GM18907 (cell line): ENCODE measurements around the gene SUN2.

Experiments
- ATAC-seq: cut with Tn5 transposase; IDR thresholded peaks from one replicate; pipeline ENCODE4 v1.9.1; 2021; ENCODE audit warnings: mild to moderate bottlenecking, moderate library complexity; ENCODE audit not compliant: unreplicated experiment

The SUN2 gene

DNA sequence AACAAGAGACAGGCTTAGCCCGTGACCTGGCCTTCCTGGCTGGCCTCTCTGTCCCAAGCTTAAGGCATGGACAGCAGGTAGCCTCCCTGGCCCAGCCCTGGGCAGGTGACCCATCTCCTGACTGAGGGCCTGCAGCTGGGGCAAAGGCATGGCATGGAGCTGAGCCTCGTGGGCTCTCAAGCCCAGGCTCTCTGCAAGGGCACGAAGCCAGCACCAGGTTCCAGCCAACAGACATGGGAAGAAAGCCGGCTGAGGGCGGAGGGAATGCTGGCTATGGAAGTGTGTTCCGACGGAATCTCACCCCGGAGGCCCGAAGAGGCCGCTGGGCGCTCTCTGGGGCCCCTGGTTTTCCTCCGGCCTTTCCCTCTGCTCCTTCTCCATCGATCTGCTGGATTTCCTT lies 25.2 kb upstream of the SUN2 start:
- ATAC-seq: no peak

DNA sequence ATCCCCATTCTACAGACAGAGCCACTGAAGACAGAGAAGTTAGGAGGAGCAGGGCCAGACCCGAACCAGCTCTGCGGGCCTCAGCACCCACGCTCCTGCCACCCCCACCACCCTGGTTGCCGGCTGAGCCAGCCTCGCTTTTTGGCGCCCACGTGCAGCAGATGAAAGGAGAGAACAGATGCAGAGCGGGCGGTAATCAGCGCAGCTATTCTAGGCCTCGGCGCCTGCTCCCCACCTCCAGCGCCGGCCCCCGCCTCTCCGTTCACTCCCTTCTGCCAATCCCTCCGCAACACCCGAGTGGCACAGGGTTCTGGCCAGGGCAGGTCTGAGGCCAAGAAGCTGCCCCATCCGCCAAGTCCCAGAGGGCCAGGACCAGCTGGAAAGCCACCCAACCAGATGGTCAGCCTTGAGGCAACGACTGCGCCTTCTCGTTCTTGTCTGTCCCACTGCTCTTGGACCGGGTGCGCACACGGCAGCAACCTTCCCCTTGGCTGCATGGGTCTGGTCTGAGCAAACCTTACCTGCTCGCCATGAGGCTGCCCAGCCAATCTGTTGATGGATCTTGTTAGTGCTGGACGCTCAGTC lies 21.4 kb upstream of the SUN2 start:
- no peak for ATAC-seq

DNA sequence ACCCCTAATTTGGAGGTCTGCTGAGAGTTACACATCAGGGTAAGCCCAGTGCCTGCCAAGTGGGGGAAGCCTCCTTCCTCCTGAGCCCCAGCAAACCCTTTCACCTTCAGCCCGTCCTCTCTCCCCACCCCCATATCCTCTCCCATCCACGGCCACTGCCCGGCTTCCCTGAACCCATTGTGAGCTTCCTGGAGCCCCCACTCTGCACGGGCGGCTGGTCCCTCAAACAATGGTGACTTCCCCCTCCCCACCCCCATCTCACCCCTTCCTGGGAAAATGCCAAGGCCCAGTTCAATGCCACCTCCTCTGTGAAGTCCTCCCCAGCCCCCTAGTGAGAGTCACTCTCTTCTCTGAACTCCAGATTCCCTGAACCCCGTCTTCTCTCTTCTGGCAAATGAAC lies 20.3 kb upstream of the SUN2 start:
- ATAC-seq: no peak

GRCh38 chr22:38775656-38776055 lies 19.9 kb upstream of the SUN2 start:
- no peak for ATAC-seq

DNA sequence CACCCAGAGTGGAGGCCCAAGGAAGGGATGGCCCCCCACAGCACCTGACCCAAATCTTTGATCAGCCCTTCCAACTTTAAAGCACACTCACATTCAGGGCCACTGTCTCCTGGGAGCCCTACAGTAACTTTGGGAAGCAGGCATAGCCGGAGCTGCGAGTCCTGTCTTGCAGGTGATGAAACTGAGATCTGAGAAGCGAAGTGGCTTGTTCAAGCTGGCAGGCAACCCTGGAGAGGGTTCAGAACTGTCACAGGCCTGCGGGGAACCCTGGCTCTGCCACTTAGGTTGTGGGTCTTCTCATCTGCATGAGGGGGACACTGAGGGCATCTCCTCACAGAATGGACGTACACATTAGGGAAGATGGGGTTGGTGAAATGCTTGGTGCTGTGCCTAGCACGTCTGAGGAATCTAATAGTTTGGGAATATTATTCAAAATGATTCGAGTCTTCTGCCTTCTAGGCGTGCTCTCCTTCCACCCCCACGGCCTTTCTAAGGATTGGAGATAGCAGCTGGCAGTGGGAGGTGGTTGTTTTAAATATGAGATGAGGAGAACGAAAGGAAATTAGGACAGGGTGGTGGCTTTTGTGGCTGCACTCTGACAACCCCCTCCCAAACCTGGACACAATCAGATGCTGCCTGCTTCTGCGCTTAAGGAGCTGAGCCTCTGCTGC lies 18.8 kb upstream of the SUN2 start:
- ATAC-seq: no peak

DNA sequence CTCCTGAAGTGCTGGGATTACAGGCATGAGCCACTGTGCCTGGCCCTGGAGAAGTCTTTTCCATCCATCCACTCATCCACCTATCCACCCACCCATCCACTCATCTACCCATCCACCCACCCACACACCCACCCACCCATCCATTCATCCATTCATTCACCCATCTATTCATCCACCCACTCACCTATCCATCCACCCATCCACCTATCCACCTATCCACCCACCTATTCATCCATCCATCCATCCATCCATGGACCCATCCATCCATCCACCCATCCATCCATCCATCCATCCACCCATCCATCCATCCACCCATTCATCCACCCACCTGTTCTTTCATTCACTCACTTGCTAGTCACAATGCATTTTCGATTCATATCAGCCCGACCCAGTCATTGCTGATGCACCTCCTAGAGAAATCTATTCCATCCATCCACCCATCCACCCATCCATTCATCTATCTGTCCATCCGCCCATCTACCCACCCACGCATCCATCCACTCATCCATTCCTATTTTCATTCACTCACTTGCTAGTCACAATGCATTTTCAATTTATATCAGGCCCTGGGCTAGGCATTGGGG lies 17.7 kb upstream of the SUN2 start:
- no peak for ATAC-seq

- no peak for ATAC-seq
Observed at GRCh38 chr22:38772623-38772873, 16.8 kb upstream of the SUN2 start.

- no peak for ATAC-seq
Observed at GRCh38 chr22:38770257-38770949, 14.6 kb upstream of the SUN2 start.

DNA sequence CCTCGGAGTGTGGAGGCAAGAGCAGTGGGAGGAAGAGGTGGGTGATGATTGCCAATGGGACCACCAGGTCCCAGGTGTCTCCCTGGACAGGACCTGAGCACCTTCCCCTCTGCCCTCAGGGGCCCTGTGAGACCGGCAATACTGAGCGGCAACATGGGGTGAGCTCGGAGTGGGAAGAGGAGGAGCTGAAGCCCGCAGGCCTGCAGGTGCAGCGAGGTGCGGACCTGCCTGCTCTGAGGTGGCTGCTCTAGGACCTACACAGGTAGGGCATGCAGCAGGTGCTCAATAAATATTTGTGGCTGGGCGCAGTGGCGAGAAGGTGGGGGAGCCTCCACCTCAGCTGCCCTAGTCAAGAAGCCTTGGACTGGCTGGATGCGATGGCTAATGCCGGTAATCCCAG lies 12.2 kb upstream of the SUN2 start:
- no peak for ATAC-seq

DNA sequence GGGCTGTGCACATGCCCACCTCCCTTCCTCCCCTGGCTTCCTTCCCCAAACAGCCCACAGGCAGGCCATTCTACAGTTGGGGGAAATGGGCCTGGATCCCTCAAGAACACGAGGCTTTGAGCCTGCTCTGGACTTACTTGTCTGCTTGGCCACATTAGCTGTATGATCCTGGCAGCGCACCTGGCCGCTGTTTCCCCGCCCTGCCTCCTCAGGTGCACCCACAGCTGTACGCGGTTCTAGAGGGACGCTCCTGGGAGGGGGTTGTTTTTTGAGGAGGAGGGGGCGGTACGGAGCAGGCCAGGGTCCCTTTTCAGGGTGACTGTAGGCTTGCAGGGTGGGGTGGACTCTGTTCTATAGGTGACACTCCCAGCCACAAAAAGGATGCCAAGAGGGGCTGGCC lies 11.5 kb upstream of the SUN2 start:
- ATAC-seq: no peak

DNA sequence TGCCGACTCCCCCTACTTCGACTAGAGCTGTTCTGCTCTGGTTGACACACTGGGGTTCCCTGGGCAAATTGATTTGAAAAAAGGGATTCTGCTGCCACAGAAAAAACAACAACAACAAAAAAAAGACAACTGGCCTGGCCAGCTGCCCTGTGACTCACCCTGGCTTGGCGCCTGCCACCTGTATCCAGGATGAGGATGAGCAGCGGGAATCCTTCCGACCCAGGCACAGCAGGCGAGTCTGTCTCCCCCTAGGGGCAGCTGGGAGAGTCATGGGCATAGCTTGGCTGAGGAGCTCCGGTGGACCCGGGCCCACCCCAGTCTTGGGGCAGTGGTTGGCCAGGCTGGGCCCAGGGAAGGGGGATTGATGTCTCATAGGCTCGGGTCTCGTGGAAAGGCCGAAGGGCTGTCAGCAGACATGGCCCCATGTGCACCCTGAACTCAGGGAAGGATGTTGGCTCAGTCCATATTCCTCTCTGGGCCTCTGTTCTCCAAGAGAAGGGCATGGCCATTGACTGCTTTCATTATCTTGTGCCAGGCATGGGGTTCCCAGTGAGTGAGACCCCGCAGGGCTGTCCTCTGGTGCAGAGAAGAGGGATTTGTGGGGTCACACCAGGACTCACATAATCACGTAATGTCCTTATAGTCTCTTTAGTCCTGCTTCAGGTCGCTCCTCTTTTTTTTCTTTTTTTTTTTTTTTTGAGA lies 10.4 kb upstream of the SUN2 start:
- no peak for ATAC-seq

DNA sequence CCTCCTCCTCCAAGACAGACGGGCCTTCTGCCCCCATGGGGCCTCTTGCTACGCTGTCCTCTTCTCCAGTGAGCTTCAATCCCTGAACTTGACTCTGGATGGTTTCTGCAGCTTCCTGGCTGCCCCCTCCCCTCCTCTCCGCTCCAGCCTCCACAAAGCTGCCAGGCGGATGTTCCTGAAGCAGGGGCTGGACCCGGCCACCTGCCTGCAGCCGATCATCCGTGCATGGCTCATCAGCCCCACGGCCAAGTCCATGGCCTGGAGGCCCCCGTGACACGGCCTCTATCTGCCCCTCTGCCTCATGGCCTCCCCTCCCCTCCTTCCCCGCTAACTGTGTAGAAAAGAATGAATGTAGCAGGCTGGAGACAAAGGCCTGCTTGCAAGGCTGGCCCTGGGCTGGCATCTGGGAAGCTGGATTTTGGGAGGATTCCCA lies 6.8 kb upstream of the SUN2 start:
- ATAC-seq: no peak

DNA sequence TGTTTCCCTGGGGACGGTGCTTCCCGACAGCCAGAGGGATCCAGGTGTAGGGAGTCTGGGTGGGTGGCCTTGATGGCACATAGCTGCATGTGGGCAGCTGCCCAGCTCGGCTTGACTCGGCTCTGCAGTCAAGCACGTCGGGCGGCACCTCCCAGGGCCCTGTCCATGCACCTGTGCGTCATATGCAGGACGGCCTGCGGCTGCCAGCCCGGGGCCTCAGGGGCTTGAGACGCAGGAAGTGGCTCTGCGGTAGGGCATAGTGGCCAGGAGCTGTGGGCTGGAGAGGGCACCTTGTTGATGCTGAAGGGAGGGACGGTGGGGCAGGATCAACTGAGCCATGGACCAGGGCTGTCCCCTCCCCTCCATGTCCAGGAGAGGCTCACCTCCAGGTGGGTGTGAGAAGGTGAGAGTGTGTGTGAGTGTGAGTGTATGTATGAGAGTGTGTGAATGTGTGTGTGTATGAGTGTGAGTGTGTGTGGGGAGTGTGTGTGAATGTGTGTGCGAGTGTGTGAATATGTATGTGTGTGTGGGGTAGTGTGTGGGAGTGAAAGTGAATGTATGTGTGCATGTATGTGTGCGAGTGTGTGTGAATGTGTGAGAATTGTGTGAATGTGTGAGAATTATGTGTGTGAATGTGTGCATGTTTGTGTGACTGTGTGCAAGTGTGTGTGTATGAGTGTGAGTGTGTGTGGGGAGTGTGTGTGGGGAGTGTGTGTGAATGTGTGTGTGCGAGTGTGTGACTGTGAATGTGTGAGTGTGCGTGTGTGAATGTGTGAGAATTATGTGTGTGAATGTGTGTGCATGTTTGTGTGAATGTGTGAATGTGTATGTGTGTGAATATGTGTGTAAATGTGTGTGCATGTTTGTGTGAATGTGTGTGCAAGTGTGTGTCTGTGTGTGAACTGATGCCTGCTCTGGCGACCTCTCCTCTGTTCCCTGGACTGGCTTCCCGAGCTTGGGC lies 5.7 kb upstream of the SUN2 start:
- no peak for ATAC-seq

- ATAC-seq: no peak
Observed at GRCh38 chr22:38760477-38761201, 4.8 kb upstream of the SUN2 start.

GRCh38 chr22:38759005-38759404 lies 3.2 kb upstream of the SUN2 start:
- no peak for ATAC-seq

DNA sequence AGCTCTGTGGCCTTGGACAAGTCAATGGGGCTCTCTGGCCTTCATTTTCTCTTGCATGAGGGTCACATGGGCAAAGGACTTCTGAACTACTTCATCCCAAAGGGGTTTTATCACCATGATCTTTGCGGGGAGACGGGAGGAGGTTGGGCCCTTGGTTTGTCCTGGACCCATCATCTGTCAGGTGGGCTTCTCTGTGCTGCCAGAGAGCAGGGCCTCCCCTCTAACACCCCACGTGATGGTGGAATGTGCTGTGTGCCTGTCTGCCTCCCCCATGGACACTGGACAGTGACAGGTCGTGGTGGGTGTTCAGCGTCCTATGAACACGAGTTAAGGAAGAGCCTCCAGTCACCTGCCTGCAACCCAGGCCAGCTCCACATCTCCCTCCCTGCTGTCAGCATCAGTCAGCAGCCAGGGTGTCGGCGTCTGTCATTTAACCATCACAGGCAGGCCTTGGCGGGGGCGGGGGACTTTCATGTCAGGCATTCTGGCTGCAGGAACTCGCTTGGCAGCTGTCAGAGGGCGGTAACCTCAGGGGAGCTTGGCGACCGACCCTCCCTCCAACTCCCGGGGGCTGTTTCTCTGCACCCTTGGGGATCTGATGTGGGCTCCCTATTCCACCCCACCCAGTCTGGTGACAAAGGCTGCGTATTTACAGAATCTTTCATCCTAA lies 2.6 kb upstream of the SUN2 start:
- no peak for ATAC-seq

DNA sequence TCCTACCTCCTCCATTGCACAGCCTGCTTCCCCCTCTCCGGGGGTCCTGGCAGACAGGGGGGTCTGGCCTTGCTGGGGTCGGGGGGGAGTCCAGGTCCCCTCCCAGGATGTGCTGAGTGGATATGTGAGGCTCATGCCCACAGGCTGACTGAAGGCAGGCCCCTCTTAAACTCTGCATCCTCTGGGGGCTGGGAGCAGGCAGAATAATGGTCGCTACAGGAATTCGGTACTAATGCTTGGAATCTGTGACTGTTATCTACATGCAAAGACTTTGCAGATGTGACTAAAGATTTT lies 1.6 kb upstream of the SUN2 start:
- no peak for ATAC-seq

- no peak for ATAC-seq
Observed at GRCh38 chr22:38756711-38757463, 1.1 kb upstream of the SUN2 start.
